Activated T-cell treated with anti-CD3 and anti-CD28 coated beads, Interleukin-2, amount 50 U/mL, for 4 hours (primary cell): ENCODE measurements around the gene AP1B1. TPM values are rescaled to one million over a fixed set of nuclear protein-coding genes. Genes with fewer than 3 reads are reported as not detected.
"Not testable (repeated sequence)": the region's sequence is repeated elsewhere in the genome, so short reads cannot be mapped to it uniquely, and the experiment has no call there.

ENCODE experiments used
- ATAC-seq, 2 donors: fragments of 200-7000 bp; cut with Tn5 transposase; one replicate each; pipeline ENCODE4 v1.10.0; 2021
- DNase-seq: peaks from one replicate; pipeline ENCODE4 v3.0.0-alpha.2; 2020
- H3K27me3 Mint-ChIP-seq: one replicate; pipeline ENCODE4 v1.8.0; 2021; ENCODE audit warnings: low read depth, mixed read lengths
- H3K36me3 Mint-ChIP-seq: one replicate; pipeline ENCODE4 v1.8.0; 2022; ENCODE audit warnings: mixed read lengths; ENCODE audit not compliant: insufficient read depth
- H3K4me1 Mint-ChIP-seq: one replicate; pipeline ENCODE4 v1.8.0; 2021; ENCODE audit warnings: low read depth, mixed read lengths
- H3K4me3 Mint-ChIP-seq: one replicate; pipeline ENCODE4 v1.8.0; 2021; ENCODE audit warnings: mild to moderate bottlenecking, moderate library complexity, mixed read lengths
- H3K9me3 Mint-ChIP-seq: one replicate; pipeline ENCODE4 v1.8.0; 2021; ENCODE audit warnings: mixed read lengths
- total RNA-seq, 3 donors: library from RNA; stranded (reverse); gene quantifications; one replicate each; pipeline ENCODE4 v1.2.1, GENCODE V29; 2021

Gene AP1B1
- total RNA-seq, 3 donors from 2014 or later = 87.0 to 92.2 (median 89.8) TPM

GRCh38 chr22:29380032-29380781 lies 8.2 kb downstream of the AP1B1 start:
- ATAC-seq = no peak
- no peaks in the 10 kb centered on the region for H3K27me3 Mint-ChIP-seq
- H3K9me3 Mint-ChIP-seq = no peaks in the 10 kb centered on the region
- H3K36me3 Mint-ChIP-seq = peaks cover 21% of the 10 kb centered on the region
- DNase-seq = no peak
- H3K4me1 Mint-ChIP-seq = peaks cover 43% of the 10 kb centered on the region
- H3K4me3 Mint-ChIP-seq = no peak overlapping the region

- Mint-ChIP-seq H3K9me3 (no peaks in the 10 kb centered on the region), H3K27me3 (no peaks in the 10 kb centered on the region), H3K4me1 (peaks cover 37% of the 10 kb centered on the region), H3K4me3 (no peak overlapping the region), H3K36me3 (peaks cover 19% of the 10 kb centered on the region)
- no peak for DNase-seq
- ATAC-seq = no peak
These were observed 9.1 kb downstream of the AP1B1 start for GRCh38 chr22:29379258-29379657.

GRCh38 chr22:29377979-29378378 lies 10.4 kb downstream of the AP1B1 start:
- ATAC-seq (no peak), DNase-seq (no peak)
- no peaks in the 10 kb centered on the region for H3K27me3 Mint-ChIP-seq
- peaks cover 19% of the 10 kb centered on the region for H3K36me3 Mint-ChIP-seq
- H3K9me3 Mint-ChIP-seq = no peaks in the 10 kb centered on the region
- H3K4me1 Mint-ChIP-seq = peaks cover 31% of the 10 kb centered on the region
- no peak overlapping the region for H3K4me3 Mint-ChIP-seq

GRCh38 chr22:29376705-29377104 lies 11.7 kb downstream of the AP1B1 start:
- DNase-seq, H3K9me3 Mint-ChIP-seq, ATAC-seq, H3K4me3 Mint-ChIP-seq, H3K27me3 Mint-ChIP-seq: not testable (repeated sequence)
- H3K4me1 Mint-ChIP-seq = peaks cover 28% of the 10 kb centered on the region
- H3K36me3 Mint-ChIP-seq = peaks cover 21% of the 10 kb centered on the region

GRCh38 chr22:29375398-29376076 lies 12.8 kb downstream of the AP1B1 start:
- H3K4me3 Mint-ChIP-seq = no peak overlapping the region
- no peaks in the 10 kb centered on the region for H3K27me3 Mint-ChIP-seq
- H3K4me1 Mint-ChIP-seq = peaks cover 22% of the 10 kb centered on the region
- no peaks in the 10 kb centered on the region for H3K9me3 Mint-ChIP-seq
- peaks cover 26% of the 10 kb centered on the region for H3K36me3 Mint-ChIP-seq
- no peak for DNase-seq
- ATAC-seq = peak in 1 of 2 donors; percentile 32

- peaks cover 21% of the 10 kb centered on the region for H3K36me3 Mint-ChIP-seq
- ATAC-seq, H3K9me3 Mint-ChIP-seq, DNase-seq, H3K27me3 Mint-ChIP-seq, H3K4me3 Mint-ChIP-seq: not testable (repeated sequence)
- peaks cover 16% of the 10 kb centered on the region for H3K4me1 Mint-ChIP-seq
These were observed 13.6 kb downstream of the AP1B1 start for GRCh38 chr22:29374806-29375205.

- ATAC-seq (no peak), DNase-seq (no peak)
- Mint-ChIP-seq H3K36me3 (peaks cover 20% of the 10 kb centered on the region), H3K9me3 (no peaks in the 10 kb centered on the region), H3K4me3 (no peak overlapping the region), H3K4me1 (peaks cover 15% of the 10 kb centered on the region), H3K27me3 (no peaks in the 10 kb centered on the region)
These were observed 14.0 kb downstream of the AP1B1 start for GRCh38 chr22:29374401-29374800.

GRCh38 chr22:29370537-29370936 lies 17.8 kb downstream of the AP1B1 start:
- Mint-ChIP-seq H3K9me3 (no peaks in the 10 kb centered on the region), H3K4me3 (no peak overlapping the region), H3K27me3 (no peaks in the 10 kb centered on the region), H3K4me1 (peaks cover 17% of the 10 kb centered on the region), H3K36me3 (peaks cover 24% of the 10 kb centered on the region)
- ATAC-seq = no peak
- DNase-seq = no peak

GRCh38 chr22:29369460-29369859 lies 18.9 kb downstream of the AP1B1 start:
- Mint-ChIP-seq H3K36me3 (peaks cover 23% of the 10 kb centered on the region), H3K4me1 (peaks cover 16% of the 10 kb centered on the region), H3K27me3 (no peaks in the 10 kb centered on the region), H3K4me3 (no peak overlapping the region), H3K9me3 (no peaks in the 10 kb centered on the region)
- no peak for ATAC-seq
- no peak for DNase-seq

- DNase-seq = no peak
- Mint-ChIP-seq H3K27me3 (no peaks in the 10 kb centered on the region), H3K4me1 (no peaks in the 10 kb centered on the region), H3K36me3 (peaks cover 28% of the 10 kb centered on the region), H3K4me3 (no peak overlapping the region), H3K9me3 (no peaks in the 10 kb centered on the region)
- ATAC-seq = no peak
These were observed 28.9 kb downstream of the AP1B1 start for GRCh38 chr22:29359469-29359868.

GRCh38 chr22:29357193-29357890 lies 31.0 kb downstream of the AP1B1 start:
- H3K36me3 Mint-ChIP-seq = peaks cover 33% of the 10 kb centered on the region
- H3K4me1 Mint-ChIP-seq, H3K9me3 Mint-ChIP-seq, DNase-seq, H3K4me3 Mint-ChIP-seq, H3K27me3 Mint-ChIP-seq, ATAC-seq: not testable (repeated sequence)

GRCh38 chr22:29353860-29354259 lies 34.5 kb downstream of the AP1B1 start:
- no peak for ATAC-seq
- Mint-ChIP-seq H3K4me1 (no peaks in the 10 kb centered on the region), H3K27me3 (no peaks in the 10 kb centered on the region), H3K4me3 (no peak overlapping the region), H3K9me3 (no peaks in the 10 kb centered on the region), H3K36me3 (peaks cover 31% of the 10 kb centered on the region)
- DNase-seq = no peak

GRCh38 chr22:29353286-29353685 lies 35.1 kb downstream of the AP1B1 start:
- Mint-ChIP-seq H3K4me1 (no peaks in the 10 kb centered on the region), H3K36me3 (peaks cover 30% of the 10 kb centered on the region)

GRCh38 chr22:29352778-29353177 lies 35.6 kb downstream of the AP1B1 start:
- ATAC-seq (no peak), DNase-seq (no peak)
- Mint-ChIP-seq H3K27me3 (no peaks in the 10 kb centered on the region), H3K9me3 (no peaks in the 10 kb centered on the region), H3K36me3 (peaks cover 28% of the 10 kb centered on the region), H3K4me3 (no peak overlapping the region), H3K4me1 (no peaks in the 10 kb centered on the region)

More at GRCh38 chr22:29353286-29353685, 35.1 kb downstream of the AP1B1 start:
- H3K9me3 Mint-ChIP-seq = no peaks in the 10 kb centered on the region
- H3K4me3 Mint-ChIP-seq = no peak overlapping the region
- DNase-seq (no peak), ATAC-seq (no peak)
- no peaks in the 10 kb centered on the region for H3K27me3 Mint-ChIP-seq
